Superior temporal gyrus (tissue), 1 donor: ENCODE results near the gene DNMT3A.

Experiments used
- DNase-seq: peaks from one replicate; pipeline ENCODE4 v3.0.0-alpha.2; 2016; ENCODE audit errors: extremely low spot score

Gene DNMT3A

GRCh38 chr2:25306777-25307368, 34.9 kb downstream of the DNMT3A start:
- DNase-seq: peak; percentile 27

- peak; percentile 68 for DNase-seq
Observed at GRCh38 chr2:25305775-25306174, 36.0 kb downstream of the DNMT3A start.

- DNase-seq: peak; percentile 44
Observed at GRCh38 chr2:25304826-25305596, 36.7 kb downstream of the DNMT3A start.

DNA sequence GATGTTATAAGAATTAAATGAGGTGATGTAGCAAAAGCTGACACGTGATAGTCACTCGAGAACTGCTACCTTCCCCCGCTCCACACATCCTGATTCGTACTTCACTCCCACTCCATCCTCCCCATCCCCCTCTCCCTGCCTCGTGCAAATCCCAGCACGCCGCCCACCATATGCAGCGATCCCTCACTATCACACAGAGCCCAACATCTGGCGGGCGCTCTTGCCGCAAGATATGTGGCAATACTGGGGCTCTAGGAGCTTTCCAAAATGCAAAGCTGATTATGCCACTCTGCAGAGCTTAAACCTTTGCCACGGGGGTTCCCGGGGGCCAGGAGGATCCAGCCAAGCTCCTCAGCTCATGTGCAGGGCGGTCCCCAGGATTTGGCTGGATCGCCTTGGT, 37.4 kb downstream of the DNMT3A start:
- peak; percentile 24 for DNase-seq

- DNase-seq: no peak
Observed at GRCh38 chr2:25303633-25304236, 38.0 kb downstream of the DNMT3A start.

DNA sequence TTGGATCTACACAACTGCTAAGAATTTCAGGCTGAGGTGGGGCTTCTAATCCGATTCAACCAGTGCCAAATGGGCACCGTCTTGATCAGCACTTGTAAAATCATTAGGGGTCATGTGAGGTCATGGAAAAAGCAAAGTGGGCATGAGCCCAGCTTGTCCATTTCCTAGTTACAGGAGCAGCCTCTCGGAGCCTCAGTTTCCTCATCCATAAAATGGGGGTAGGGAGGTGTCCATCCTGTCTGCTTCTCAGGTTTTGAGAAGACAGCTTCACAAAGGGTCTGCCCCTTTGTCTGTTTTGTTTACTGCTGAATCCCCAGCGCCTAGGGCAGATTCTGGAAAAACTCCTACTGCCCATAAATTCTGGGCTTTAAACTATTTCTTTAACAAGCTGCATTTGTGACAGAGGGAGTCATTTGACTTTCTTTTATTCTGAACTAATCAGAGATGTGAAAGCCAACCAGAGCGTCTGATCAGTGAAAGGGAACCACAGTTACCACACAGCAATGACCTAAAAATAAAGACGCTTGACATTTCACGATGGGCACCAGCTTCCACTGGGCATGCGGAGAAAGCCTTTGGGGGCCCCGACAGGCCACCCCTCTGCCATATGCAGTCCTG, 38.9 kb downstream of the DNMT3A start:
- peak; percentile 31 for DNase-seq

GRCh38 chr2:25301453-25302352, 40.0 kb downstream of the DNMT3A start:
- peak; percentile 36 for DNase-seq

DNA sequence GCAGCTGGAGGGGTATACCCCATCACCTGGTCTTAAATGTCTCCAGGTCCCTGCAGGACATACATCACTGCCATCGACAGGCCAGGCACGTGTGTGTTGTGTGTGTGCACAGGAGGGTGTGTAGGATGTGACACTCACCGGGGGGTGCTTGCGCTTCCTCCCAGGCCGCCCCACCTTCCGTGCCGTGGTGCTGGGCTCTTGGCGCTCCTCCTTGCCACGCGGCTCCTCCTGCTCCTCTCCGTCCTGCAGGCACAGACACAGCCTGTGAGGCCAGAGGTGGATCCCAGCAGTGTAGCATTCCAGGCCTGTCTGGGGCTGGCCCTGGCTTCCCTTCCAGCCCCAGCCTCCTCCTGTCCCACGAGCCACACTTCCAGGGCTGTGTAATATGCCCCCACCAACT, 41.7 kb downstream of the DNMT3A start:
- no peak for DNase-seq

DNA sequence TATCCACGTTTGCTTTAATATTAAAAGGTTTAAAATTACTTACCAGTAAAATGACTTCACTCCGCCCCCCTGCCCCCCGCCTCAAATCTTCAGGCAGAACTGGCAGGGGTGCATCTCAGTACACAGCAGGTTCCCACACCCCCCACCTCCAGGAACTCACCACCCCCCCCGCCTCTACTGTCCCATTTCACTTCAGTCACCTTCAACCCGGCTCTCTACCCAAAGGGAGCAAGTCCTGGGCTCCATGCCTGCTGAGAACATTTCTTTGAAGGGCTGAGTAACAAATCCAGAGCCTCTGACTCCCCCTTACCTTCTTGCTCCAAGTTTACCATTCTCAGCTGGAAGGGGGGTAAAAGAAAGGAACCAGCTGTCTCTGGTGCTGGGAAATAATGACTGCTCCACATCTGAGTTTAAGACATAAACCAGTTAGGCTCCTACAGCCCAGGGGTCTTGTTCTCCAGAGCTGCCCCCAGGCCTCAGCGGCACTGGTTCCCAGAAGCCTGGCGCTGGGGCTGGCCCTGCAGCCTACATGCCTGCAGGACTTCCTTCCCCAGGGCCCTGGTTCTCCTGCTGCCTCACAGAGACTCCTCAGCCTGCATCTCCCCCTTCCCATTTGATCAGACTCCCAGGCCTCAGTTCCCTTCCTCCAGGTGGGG, 42.8 kb downstream of the DNMT3A start:
- no peak for DNase-seq

DNA sequence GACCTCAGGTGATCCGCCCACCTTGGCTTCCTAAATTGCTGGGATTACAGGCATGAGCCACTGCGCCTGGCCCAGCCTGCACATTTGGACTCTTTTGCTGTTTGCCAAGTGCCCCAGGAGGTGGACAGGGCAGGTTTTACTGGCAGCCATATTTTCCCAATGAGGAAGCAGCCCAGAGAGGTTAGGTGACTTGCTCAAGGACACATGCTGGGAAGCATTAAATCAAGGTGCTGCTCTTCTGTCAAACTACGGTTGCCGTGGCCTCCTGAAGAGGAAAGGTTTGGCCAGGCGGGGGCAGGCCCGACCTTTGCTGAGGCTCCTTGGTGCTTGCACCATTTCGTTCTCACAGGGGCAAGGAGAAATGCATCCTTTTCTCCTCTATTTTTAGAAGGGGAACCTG, 44.0 kb downstream of the DNMT3A start:
- no peak for DNase-seq

DNA sequence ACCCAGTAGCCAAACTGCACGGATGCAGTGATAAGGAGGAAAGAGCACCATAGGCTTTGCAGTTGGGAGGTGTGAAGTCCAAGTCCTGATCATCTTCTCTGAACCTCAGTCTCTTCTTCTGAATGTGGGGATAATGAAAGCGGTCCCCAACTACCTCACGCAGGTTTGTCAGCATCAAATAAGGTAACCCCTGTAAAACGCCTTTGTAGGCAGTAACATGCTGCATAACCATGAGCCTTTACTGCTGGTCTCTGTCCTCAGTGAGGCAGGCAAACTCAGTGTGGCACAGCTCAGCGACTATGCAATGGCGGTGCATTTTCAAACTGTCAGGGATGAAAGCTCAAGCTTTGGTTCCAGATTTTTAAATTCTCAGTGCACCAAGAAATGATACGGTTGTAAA, 46.1 kb downstream of the DNMT3A start:
- DNase-seq: no peak

- peak; percentile 78 for DNase-seq
Observed at GRCh38 chr2:25294573-25295462, 46.9 kb downstream of the DNMT3A start.

DNA sequence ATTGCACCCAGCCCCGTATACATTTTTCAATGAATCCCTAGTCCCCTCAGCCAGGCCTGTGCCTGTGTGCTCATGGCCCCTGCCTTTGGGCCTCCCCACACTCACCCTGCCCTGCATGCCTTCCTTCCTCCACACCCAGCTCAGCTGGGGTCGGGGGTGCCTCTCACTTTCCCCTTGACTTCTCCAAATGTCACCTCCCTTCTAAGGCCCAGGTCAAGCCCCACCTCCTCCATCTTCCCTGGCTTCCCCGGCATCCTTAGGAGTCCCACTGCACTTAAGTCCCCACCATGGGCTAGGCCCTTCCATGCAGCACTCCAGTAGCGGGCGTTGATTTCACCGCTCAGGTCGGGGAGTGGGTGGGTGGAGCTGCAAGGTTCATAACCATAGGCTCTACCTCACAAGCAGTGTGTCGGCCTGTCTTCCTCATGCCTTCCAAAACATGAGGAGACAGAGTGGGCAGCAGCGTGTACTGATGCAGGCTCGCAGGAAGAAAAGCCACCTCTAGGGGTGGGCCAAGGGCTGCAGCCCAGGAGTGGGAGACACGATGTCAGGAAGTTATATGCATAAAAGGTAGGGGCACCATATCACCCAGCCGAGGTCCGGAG, 47.7 kb downstream of the DNMT3A start:
- DNase-seq: no peak

- DNase-seq: no peak
Observed at GRCh38 chr2:25293145-25293544, 48.6 kb downstream of the DNMT3A start.

- no peak for DNase-seq
Observed at GRCh38 chr2:25292408-25292807, 49.3 kb downstream of the DNMT3A start.

DNA sequence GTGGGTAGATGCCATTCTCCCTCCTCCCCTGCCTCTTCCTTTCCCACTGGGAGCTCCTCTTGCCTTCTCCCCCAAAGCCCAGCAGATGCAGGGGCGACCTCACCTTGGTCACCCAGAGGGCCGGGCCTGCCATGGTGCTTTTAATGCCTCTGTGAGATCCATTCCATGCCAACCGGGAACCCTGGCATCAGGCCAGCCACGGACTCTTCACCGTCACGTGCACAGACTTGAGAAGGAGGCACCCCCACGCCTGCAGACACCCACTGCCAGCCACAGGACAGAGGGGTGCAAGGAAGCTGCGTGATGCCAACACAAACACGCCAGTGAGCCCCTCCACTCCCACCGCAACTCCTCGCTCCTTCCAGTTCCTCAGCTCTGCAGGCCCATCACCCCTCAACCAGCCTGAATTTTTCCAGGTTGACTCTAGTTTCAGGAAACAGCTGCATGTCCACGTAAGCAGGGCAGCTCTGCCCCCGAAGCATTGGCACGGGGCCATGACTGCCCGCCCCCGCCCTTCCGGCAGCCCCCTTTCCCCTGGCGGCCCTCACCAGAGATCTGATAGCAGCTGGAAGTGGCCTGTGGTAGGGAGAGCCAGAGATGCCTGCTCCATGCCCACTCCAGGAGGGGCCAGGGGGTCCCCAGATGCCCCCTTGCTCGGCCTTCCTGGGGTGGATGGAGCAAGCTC, 50.8 kb downstream of the DNMT3A start:
- DNase-seq: no peak

GRCh38 chr2:25286723-25287483, 54.8 kb downstream of the DNMT3A start:
- DNase-seq: no peak

DNA sequence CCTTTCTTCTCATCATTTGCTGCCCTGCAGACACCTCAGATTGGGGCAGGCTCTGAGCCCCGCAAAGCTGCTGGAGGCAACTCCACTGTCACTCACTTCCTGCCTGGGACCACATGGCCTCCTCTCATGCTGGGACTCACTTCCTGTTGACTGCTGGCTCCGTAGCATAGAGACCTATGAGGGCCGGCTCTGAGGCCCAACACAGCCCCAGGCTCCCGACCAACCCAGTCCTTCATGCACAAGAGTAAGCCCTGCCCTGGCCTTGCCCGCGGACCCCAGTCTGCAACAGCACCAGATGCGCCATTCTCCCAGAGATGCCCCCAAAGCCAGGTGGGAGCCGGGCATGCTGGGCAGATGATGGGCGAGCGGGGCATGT, 55.7 kb downstream of the DNMT3A start:
- no peak for DNase-seq
